Measurements from ENCODE around the gene NUCB2.

Gene NUCB2

GRCh38 chr11:17343907-17344306 lies 67.4 kb downstream of the NUCB2 start:
- no peak for DNase-seq

GRCh38 chr11:17347676-17348075 lies 71.1 kb downstream of the NUCB2 start:
- DNase-seq = no peak

- no peak for DNase-seq
Observed at GRCh38 chr11:17350455-17351171, 74.1 kb downstream of the NUCB2 start.

- DNase-seq = no peak
Observed at GRCh38 chr11:17351172-17351509, 74.6 kb downstream of the NUCB2 start.

GRCh38 chr11:17351510-17352176 lies 75.1 kb downstream of the NUCB2 start, which contains the start of gene NCR3LG1:
Gene NCR3LG1, plus strand, starts transcription at chr11:17351800. Its CDS starts 170 bp downstream, at chr11:17351970.
- DNase-seq = no peak

GRCh38 chr11:17352950-17353820 lies 76.6 kb downstream of the NUCB2 start:
- DNase-seq = peak; percentile 43

GRCh38 chr11:17353821-17354600 lies 77.5 kb downstream of the NUCB2 start:
- DNase-seq = peak; percentile 61

- peak; percentile 49 for DNase-seq
Observed at GRCh38 chr11:17354601-17354991, 78.1 kb downstream of the NUCB2 start.

GRCh38 chr11:17366495-17366894 lies 90.0 kb downstream of the NUCB2 start:
- no peak for DNase-seq

- DNase-seq = no peak
Observed at GRCh38 chr11:17368551-17368950, 92.0 kb downstream of the NUCB2 start.

GRCh38 chr11:17369094-17369493 lies 92.6 kb downstream of the NUCB2 start:
- DNase-seq = no peak

- no peak for DNase-seq
Observed at GRCh38 chr11:17369684-17370243, 93.2 kb downstream of the NUCB2 start.

- no peak for DNase-seq
Observed at GRCh38 chr11:17371614-17372013, 95.1 kb downstream of the NUCB2 start.

GRCh38 chr11:17375547-17375946 lies 99.0 kb downstream of the NUCB2 start:
- no peak for DNase-seq

- DNase-seq = no peak
Observed at GRCh38 chr11:17376493-17376892, 100.0 kb downstream of the NUCB2 start.

GRCh38 chr11:17378655-17379054 lies 102.1 kb downstream of the NUCB2 start:
- DNase-seq = no peak

- no peak for DNase-seq
Observed at GRCh38 chr11:17379383-17380180, 103.0 kb downstream of the NUCB2 start.

- no peak for DNase-seq
Observed at GRCh38 chr11:17381156-17381555, 104.6 kb downstream of the NUCB2 start.
